ENCODE data around the gene PXMP2.

The PXMP2 gene

GRCh38 chr12:132717011-132717410, 29.6 kb downstream of the PXMP2 start:
- DNase-seq (ENCODE audit: extremely low read depth, low read depth) = no peak
- no peak overlapping the region for H3K4me3 ChIP-seq (replicated peaks; ENCODE audit: low read depth, low read length)

GRCh38 chr12:132717531-132718387, 30.4 kb downstream of the PXMP2 start:
- no peak for TF ChIP-seq CTCF (IDR thresholded peaks at IDR 0.05; ENCODE audit: low read depth, low read length, missing control alignments)
- no peak for DNase-seq (ENCODE audit: extremely low read depth, low read depth)
- no peak overlapping the region for H3K4me3 ChIP-seq (replicated peaks; ENCODE audit: low read depth, low read length)

More at GRCh38 chr12:132717011-132717410, 29.6 kb downstream of the PXMP2 start:
- no peak for TF ChIP-seq CTCF (IDR thresholded peaks at IDR 0.05; ENCODE audit: low read depth, low read length, missing control alignments)

- no peak for DNase-seq (ENCODE audit: extremely low read depth, low read depth)
- no peak overlapping the region for H3K4me3 ChIP-seq (replicated peaks; ENCODE audit: low read depth, low read length)
- no peak for TF ChIP-seq CTCF (IDR thresholded peaks at IDR 0.05; ENCODE audit: low read depth, low read length, missing control alignments)
Measured at GRCh38 chr12:132718644-132719043, 31.3 kb downstream of the PXMP2 start.

- TF ChIP-seq CTCF (IDR thresholded peaks at IDR 0.05; ENCODE audit: low read depth, low read length, missing control alignments) = no peak
- DNase-seq (ENCODE audit: extremely low read depth, low read depth) = no peak
- no peak overlapping the region for H3K4me3 ChIP-seq (replicated peaks; ENCODE audit: low read depth, low read length)
Measured at GRCh38 chr12:132719141-132719953, 32.0 kb downstream of the PXMP2 start.

GRCh38 chr12:132719954-132720324, 32.6 kb downstream of the PXMP2 start:
- H3K4me3 ChIP-seq (replicated peaks; ENCODE audit: low read depth, low read length) = no peak overlapping the region
- DNase-seq (ENCODE audit: extremely low read depth, low read depth) = no peak
- no peak for TF ChIP-seq CTCF (IDR thresholded peaks at IDR 0.05; ENCODE audit: low read depth, low read length, missing control alignments)

- no peak for DNase-seq (ENCODE audit: extremely low read depth, low read depth)
- TF ChIP-seq CTCF (IDR thresholded peaks at IDR 0.05; ENCODE audit: low read depth, low read length, missing control alignments) = no peak
- no peak overlapping the region for H3K4me3 ChIP-seq (replicated peaks; ENCODE audit: low read depth, low read length)
Measured at GRCh38 chr12:132720606-132721345, 33.4 kb downstream of the PXMP2 start.

Data from HFF-Myc (cell line).